H1 (cell line): ENCODE results near the gene RPGR.

Experiments
- BRCA1 ChIP-seq: IDR thresholded peaks from 2 replicates; pipeline ENCODE4 v1.6.1; 2012; ENCODE audit warnings: low read depth, low read length, improper control_type of control experiment
- CBX5 ChIP-seq: fragments of 300-800, 300-1000 bp; sonication (generic); IDR thresholded peaks from 2 replicates; pipeline ENCODE4 v1.7.1; 2016; ENCODE audit warnings: antibody characterized with exemption, low read length, low read depth
- EGR1 ChIP-seq: IDR thresholded peaks from 2 replicates; pipeline ENCODE4 v1.6.1; 2011; ENCODE audit warnings: low read depth, low read length, borderline replicate concordance
- MAFK ChIP-seq: IDR thresholded peaks from 2 replicates; pipeline ENCODE4 v1.6.1; 2012; ENCODE audit warnings: low read depth, mild to moderate bottlenecking, improper control_type of control experiment, low read length
- POLR2A ChIP-seq, 2 experiments: IDR thresholded peaks; 1 replicate in 1 of 2; 2 replicates in 1 of 2; pipeline ENCODE4 v1.6.1; 2011; ENCODE audit warnings: low read depth in 2 of 2, low read length in 2 of 2, mild to moderate bottlenecking in 2 of 2; ENCODE audit errors: control extremely low read depth in 1 of 2
- POLR2AphosphoS5 ChIP-seq: IDR thresholded peaks from 2 replicates; pipeline ENCODE4 v1.6.1; 2011; ENCODE audit warnings: low read depth, low read length
- RFX5 ChIP-seq: IDR thresholded peaks from 2 replicates; pipeline ENCODE4 v1.6.1; 2011; ENCODE audit warnings: low read depth, low read length, improper control_type of control experiment, borderline replicate concordance
- YY1 ChIP-seq: IDR thresholded peaks from 2 replicates; pipeline ENCODE4 v1.6.1; 2011; ENCODE audit warnings: low read depth, mild to moderate bottlenecking, low read length
- ZNF274 ChIP-seq: IDR thresholded peaks from 2 replicates; pipeline ENCODE4 v1.7.0; 2012; ENCODE audit warnings: low read length, borderline replicate concordance; ENCODE audit errors: extremely low read depth
- TF ChIP-seq, protein P1 (sequence below), 3 experiments: IDR thresholded peaks; 1 replicate in 2 of 3; 2 replicates in 1 of 3; pipeline versions ENCODE4 v1.5.1 to v1.6.1; 2011; ENCODE audit warnings: low read length in 3 of 3, mild to moderate bottlenecking in 3 of 3, inconsistent platforms in 2 of 3, low read depth in 1 of 3, moderate library complexity in 1 of 3; ENCODE audit not compliant: insufficient read depth in 1 of 3; ENCODE audit errors: control extremely low read depth in 1 of 3

GRCh38 chrX:38327775-38328081 lies 419 bp upstream of the RPGR start:
- TF ChIP-seq POLR2A (IDR thresholded peaks at IDR 0.05; ENCODE audit: control extremely low read depth in 1 of 2, low read depth in 2 of 2, low read length in 2 of 2) = no peak
- no peak for TF ChIP-seq EGR1
- no peak for TF ChIP-seq RFX5
- no peak for TF ChIP-seq POLR2AphosphoS5
- TF ChIP-seq MAFK = no peak
- TF ChIP-seq, protein P1, sequence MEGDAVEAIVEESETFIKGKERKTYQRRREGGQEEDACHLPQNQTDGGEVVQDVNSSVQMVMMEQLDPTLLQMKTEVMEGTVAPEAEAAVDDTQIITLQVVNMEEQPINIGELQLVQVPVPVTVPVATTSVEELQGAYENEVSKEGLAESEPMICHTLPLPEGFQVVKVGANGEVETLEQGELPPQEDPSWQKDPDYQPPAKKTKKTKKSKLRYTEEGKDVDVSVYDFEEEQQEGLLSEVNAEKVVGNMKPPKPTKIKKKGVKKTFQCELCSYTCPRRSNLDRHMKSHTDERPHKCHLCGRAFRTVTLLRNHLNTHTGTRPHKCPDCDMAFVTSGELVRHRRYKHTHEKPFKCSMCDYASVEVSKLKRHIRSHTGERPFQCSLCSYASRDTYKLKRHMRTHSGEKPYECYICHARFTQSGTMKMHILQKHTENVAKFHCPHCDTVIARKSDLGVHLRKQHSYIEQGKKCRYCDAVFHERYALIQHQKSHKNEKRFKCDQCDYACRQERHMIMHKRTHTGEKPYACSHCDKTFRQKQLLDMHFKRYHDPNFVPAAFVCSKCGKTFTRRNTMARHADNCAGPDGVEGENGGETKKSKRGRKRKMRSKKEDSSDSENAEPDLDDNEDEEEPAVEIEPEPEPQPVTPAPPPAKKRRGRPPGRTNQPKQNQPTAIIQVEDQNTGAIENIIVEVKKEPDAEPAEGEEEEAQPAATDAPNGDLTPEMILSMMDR (IDR thresholded peaks at IDR 0.05; ENCODE audit: control extremely low read depth in 1 of 3, insufficient read depth in 1 of 3, low read depth in 1 of 3, low read length in 3 of 3) = no peak
- no peak for TF ChIP-seq BRCA1
- TF ChIP-seq YY1 = no peak
- no peak for TF ChIP-seq CBX5
- TF ChIP-seq ZNF274 = no peak
